HEK293 (cell line): ENCODE measurements around the gene SLC47A2.

Source experiments
- CTCF ChIA-PET: fragments of 350-600 bp; formaldehyde crosslinking; extraction: SDS; loops from one replicate; lab custom pipeline; 2021; ENCODE audit warnings: antibody characterized with exemption; lab: Yijun Ruan, JAX
- POLR2A ChIA-PET: fragments of 300-600 bp; formaldehyde crosslinking; extraction: SDS; loops from one replicate; lab custom pipeline; 2020; ENCODE audit warnings: antibody characterized with exemption, inconsistent platforms; lab: Yijun Ruan, JAX
- H3K27ac ChIP-seq: fragments of 200-500 bp; sonication (Bioruptor generic); 2 replicates; pipeline ENCODE4 v1.5.1; 2014; ENCODE audit warnings: low read depth, low read length, control low read depth, inconsistent platforms; ENCODE audit errors: extremely low read depth
- H3K36me3 ChIP-seq, 2 experiments: fragments of 200-500 bp in 1 of 2; sonication (Bioruptor generic) in 1 of 2; 1 replicate in 1 of 2; 2 replicates in 1 of 2; pipeline ENCODE4 v1.5.1; 2014 to 2017; ENCODE audit warnings: inconsistent platforms in 2 of 2, low read length in 2 of 2; ENCODE audit not compliant: control insufficient read depth in 2 of 2, insufficient read depth in 1 of 2
- H3K4me1 ChIP-seq: fragments of 200-500 bp; sonication (Bioruptor generic); 2 replicates; pipeline ENCODE4 v1.5.1; 2014; ENCODE audit warnings: mild to moderate bottlenecking, low read length, inconsistent platforms; ENCODE audit not compliant: control insufficient read depth, insufficient read depth
- H3K4me3 ChIP-seq: 2 replicates; pipeline ENCODE4 v1.5.1; 2011; ENCODE audit warnings: low read depth, mild to moderate bottlenecking, control low read depth, low read length, moderate library complexity
- H3K9me3 ChIP-seq: fragments of 200-500 bp; sonication (Bioruptor generic); 2 replicates; pipeline ENCODE4 v1.5.1; 2014; ENCODE audit warnings: low read depth, low read length, inconsistent platforms; ENCODE audit not compliant: control insufficient read depth, insufficient read depth
- ZBTB49 ChIP-seq: fragments of 450-650 bp; formaldehyde crosslinking; IDR thresholded peaks from 2 replicates; pipeline ENCODE4 v1.5.1; 2016; ENCODE audit warnings: missing biosample characterization, missing genetic modification characterization, low read depth
- ZNF148 ChIP-seq: fragments of 450-650 bp; formaldehyde crosslinking; IDR thresholded peaks from 2 replicates; pipeline ENCODE4 v1.5.0; 2017; ENCODE audit warnings: missing biosample characterization, missing genetic modification characterization, borderline replicate concordance
- ZNF169 ChIP-seq: fragments of 450-650 bp; formaldehyde crosslinking; IDR thresholded peaks from 2 replicates; pipeline ENCODE4 v1.5.1; 2016; ENCODE audit warnings: missing biosample characterization, missing genetic modification characterization
- ZNF26 ChIP-seq: fragments of 450-650 bp; formaldehyde crosslinking; IDR thresholded peaks from 2 replicates; pipeline ENCODE4 v1.5.1; 2016; ENCODE audit warnings: missing biosample characterization, missing genetic modification characterization
- ZNF302 ChIP-seq: fragments of 450-650 bp; formaldehyde crosslinking; IDR thresholded peaks from 2 replicates; pipeline ENCODE4 v1.5.1; 2016; ENCODE audit warnings: missing biosample characterization, missing genetic modification characterization, low read depth
- ZNF423 ChIP-seq: fragments of 450-650 bp; formaldehyde crosslinking; IDR thresholded peaks from 2 replicates; pipeline ENCODE4 v1.5.1; 2016; ENCODE audit warnings: missing biosample characterization, missing genetic modification characterization
- ZNF596 ChIP-seq: fragments of 450-650 bp; IDR thresholded peaks from 2 replicates; pipeline ENCODE4 v1.5.0; 2018; ENCODE audit warnings: missing biosample characterization, mild to moderate bottlenecking, missing genetic modification characterization, moderate library complexity
- ZNF639 ChIP-seq: fragments of 450-650 bp; formaldehyde crosslinking; IDR thresholded peaks from 2 replicates; pipeline ENCODE4 v1.5.1; 2016; ENCODE audit warnings: missing biosample characterization, missing genetic modification characterization
- ZNF660 ChIP-seq: fragments of 450-650 bp; IDR thresholded peaks from 2 replicates; pipeline ENCODE4 v1.5.1; 2018; ENCODE audit warnings: missing biosample characterization, mild to moderate bottlenecking, missing genetic modification characterization
- ZNF785 ChIP-seq: fragments of 450-650 bp; formaldehyde crosslinking; IDR thresholded peaks from 2 replicates; pipeline ENCODE4 v1.5.1; 2016; ENCODE audit warnings: missing biosample characterization, missing genetic modification characterization

SLC47A2 gene

GRCh38 chr17:19740933-19741332 is 24.5 kb upstream of the SLC47A2 start:
- POLR2A ChIA-PET = interaction anchor here (1.4 kb wide), 1 partner anchor 92 kb away, joined by 4 read pairs; the partner anchor contains the start of gene ALDH3A2
- no peak overlapping the region for H3K27ac ChIP-seq
- CTCF ChIA-PET = interaction anchor here (0.6 to 7.3 kb wide), 5 partner anchors 13 to 378 kb away, joined by 3 to 80 read pairs (median 4); partner anchors contain the start of gene B9D1

More at GRCh38 chr17:19740933-19741332, 24.5 kb upstream of the SLC47A2 start:
- no peak overlapping the region for H3K4me3 ChIP-seq
- H3K9me3 ChIP-seq = no peaks in the 10 kb centered on the region
- H3K36me3 ChIP-seq = no peaks in the 10 kb centered on the region
- H3K4me1 ChIP-seq = peaks cover 3% of the 10 kb centered on the region; the same call in 1 of the 2 replicates
- no peak for TF ChIP-seq ZNF302 (tag by site-specific recombination)
- TF ChIP-seq ZNF596 = no peak
- TF ChIP-seq ZNF26 = no peak
- TF ChIP-seq ZNF660 (tag by site-specific recombination) = no peak
- no peak for TF ChIP-seq ZBTB49
- TF ChIP-seq ZNF785 (tag by site-specific recombination) = no peak
- TF ChIP-seq ZNF148 (tag by site-specific recombination) = no peak
- TF ChIP-seq ZNF423 = no peak
- TF ChIP-seq ZNF639 (tag by site-specific recombination) = no peak
- no peak for TF ChIP-seq ZNF169
